ENCODE measurements around the gene PLCB4.

Gene PLCB4

GRCh38 chr20:9110365-9110764, 41.5 kb downstream of the PLCB4 start:
- no peak for TF ChIP-seq POLR2A (IDR thresholded peaks at IDR 0.05; ENCODE audit: low read depth, low read length)
- TF ChIP-seq TAF1 (IDR thresholded peaks at IDR 0.05; ENCODE audit: borderline replicate concordance, low read depth, low read length) = no peak
- TF ChIP-seq POLR2AphosphoS5 (IDR thresholded peaks at IDR 0.05; ENCODE audit: low read depth, low read length) = no peak
- DNase-seq (ENCODE audit: insufficient read length) = no peak
- no peak for FAIRE-seq

- no peak for DNase-seq (ENCODE audit: insufficient read length)
- TF ChIP-seq POLR2AphosphoS5 (IDR thresholded peaks at IDR 0.05; ENCODE audit: low read depth, low read length) (no peak), POLR2A (IDR thresholded peaks at IDR 0.05; ENCODE audit: low read depth, low read length) (no peak), TAF1 (IDR thresholded peaks at IDR 0.05; ENCODE audit: borderline replicate concordance, low read depth, low read length) (no peak)
- no peak for FAIRE-seq
Measured at GRCh38 chr20:9110916-9111432, 42.1 kb downstream of the PLCB4 start.

GRCh38 chr20:9112541-9113515, 43.9 kb downstream of the PLCB4 start:
- DNase-seq (ENCODE audit: insufficient read length) (no peak), FAIRE-seq (no peak)
- TF ChIP-seq POLR2AphosphoS5 (IDR thresholded peaks at IDR 0.05; ENCODE audit: low read depth, low read length) = no peak
- no peak for TF ChIP-seq TAF1 (IDR thresholded peaks at IDR 0.05; ENCODE audit: borderline replicate concordance, low read depth, low read length)
- TF ChIP-seq POLR2A (IDR thresholded peaks at IDR 0.05; ENCODE audit: low read depth, low read length) = no peak

- FAIRE-seq (no peak), DNase-seq (ENCODE audit: insufficient read length) (no peak)
Measured at GRCh38 chr20:9114709-9115108, 45.8 kb downstream of the PLCB4 start.

GRCh38 chr20:9117548-9117947, 48.7 kb downstream of the PLCB4 start:
- DNase-seq (ENCODE audit: insufficient read length) = no peak
- no peak for TF ChIP-seq POLR2A (IDR thresholded peaks at IDR 0.05; ENCODE audit: low read depth, low read length)
- TF ChIP-seq POLR2AphosphoS5 (IDR thresholded peaks at IDR 0.05; ENCODE audit: low read depth, low read length) = no peak
- TF ChIP-seq TAF1 (IDR thresholded peaks at IDR 0.05; ENCODE audit: borderline replicate concordance, low read depth, low read length) = no peak
- no peak for FAIRE-seq

More at GRCh38 chr20:9114709-9115108, 45.8 kb downstream of the PLCB4 start:
- TF ChIP-seq POLR2A (IDR thresholded peaks at IDR 0.05; ENCODE audit: low read depth, low read length) (no peak), TAF1 (IDR thresholded peaks at IDR 0.05; ENCODE audit: borderline replicate concordance, low read depth, low read length) (no peak), POLR2AphosphoS5 (IDR thresholded peaks at IDR 0.05; ENCODE audit: low read depth, low read length) (no peak)

- FAIRE-seq = no peak
- TF ChIP-seq POLR2A (IDR thresholded peaks at IDR 0.05; ENCODE audit: low read depth, low read length) (no peak), POLR2AphosphoS5 (IDR thresholded peaks at IDR 0.05; ENCODE audit: low read depth, low read length) (no peak), TAF1 (IDR thresholded peaks at IDR 0.05; ENCODE audit: borderline replicate concordance, low read depth, low read length) (no peak)
- DNase-seq (ENCODE audit: insufficient read length) = no peak
Measured at GRCh38 chr20:9119776-9120175, 50.9 kb downstream of the PLCB4 start.

- TF ChIP-seq POLR2A (IDR thresholded peaks at IDR 0.05; ENCODE audit: low read depth, low read length) (no peak), POLR2AphosphoS5 (IDR thresholded peaks at IDR 0.05; ENCODE audit: low read depth, low read length) (no peak), TAF1 (IDR thresholded peaks at IDR 0.05; ENCODE audit: borderline replicate concordance, low read depth, low read length) (no peak)
- DNase-seq (ENCODE audit: insufficient read length) (no peak), FAIRE-seq (no peak)
Measured at GRCh38 chr20:9121211-9121610, 52.3 kb downstream of the PLCB4 start.

GRCh38 chr20:9122571-9122970, 53.7 kb downstream of the PLCB4 start:
- FAIRE-seq (no peak), DNase-seq (ENCODE audit: insufficient read length) (no peak)
- no peak for TF ChIP-seq TAF1 (IDR thresholded peaks at IDR 0.05; ENCODE audit: borderline replicate concordance, low read depth, low read length)
- TF ChIP-seq POLR2AphosphoS5 (IDR thresholded peaks at IDR 0.05; ENCODE audit: low read depth, low read length) = no peak
- no peak for TF ChIP-seq POLR2A (IDR thresholded peaks at IDR 0.05; ENCODE audit: low read depth, low read length)

- no peak for FAIRE-seq
- TF ChIP-seq TAF1 (IDR thresholded peaks at IDR 0.05; ENCODE audit: borderline replicate concordance, low read depth, low read length) (no peak), POLR2AphosphoS5 (IDR thresholded peaks at IDR 0.05; ENCODE audit: low read depth, low read length) (no peak), POLR2A (IDR thresholded peaks at IDR 0.05; ENCODE audit: low read depth, low read length) (no peak)
- DNase-seq (ENCODE audit: insufficient read length) = no peak
Measured at GRCh38 chr20:9126527-9126926, 57.6 kb downstream of the PLCB4 start.

GRCh38 chr20:9128568-9128967, 59.7 kb downstream of the PLCB4 start:
- FAIRE-seq (no peak), DNase-seq (ENCODE audit: insufficient read length) (no peak)
- TF ChIP-seq TAF1 (IDR thresholded peaks at IDR 0.05; ENCODE audit: borderline replicate concordance, low read depth, low read length) = no peak
- TF ChIP-seq POLR2A (IDR thresholded peaks at IDR 0.05; ENCODE audit: low read depth, low read length) = no peak
- no peak for TF ChIP-seq POLR2AphosphoS5 (IDR thresholded peaks at IDR 0.05; ENCODE audit: low read depth, low read length)

GRCh38 chr20:9129756-9130155, 60.9 kb downstream of the PLCB4 start:
- no peak for DNase-seq (ENCODE audit: insufficient read length)
- no peak for FAIRE-seq
- TF ChIP-seq POLR2AphosphoS5 (IDR thresholded peaks at IDR 0.05; ENCODE audit: low read depth, low read length) = no peak
- TF ChIP-seq TAF1 (IDR thresholded peaks at IDR 0.05; ENCODE audit: borderline replicate concordance, low read depth, low read length) = no peak
- TF ChIP-seq POLR2A (IDR thresholded peaks at IDR 0.05; ENCODE audit: low read depth, low read length) = no peak

- DNase-seq (ENCODE audit: insufficient read length) = no peak
- no peak for TF ChIP-seq POLR2AphosphoS5 (IDR thresholded peaks at IDR 0.05; ENCODE audit: low read depth, low read length)
- TF ChIP-seq POLR2A (IDR thresholded peaks at IDR 0.05; ENCODE audit: low read depth, low read length) = no peak
- no peak for TF ChIP-seq TAF1 (IDR thresholded peaks at IDR 0.05; ENCODE audit: borderline replicate concordance, low read depth, low read length)
- FAIRE-seq = no peak
Measured at GRCh38 chr20:9130521-9130920, 61.6 kb downstream of the PLCB4 start.
